SK-N-SH treated with all-trans-retinoic acid at 6 μM for 48 hours (cell line): Measurements from ENCODE around the gene RNF175.

ENCODE experiments used
- ATAC-seq: fragments of 200-7000 bp; cut with Tn5 transposase; 3 replicates; pipeline ENCODE4 v1.9.1; 2020; ENCODE audit warnings: mild to moderate bottlenecking, moderate library complexity
- ARNTL ChIP-seq: fragments of 450-650 bp; formaldehyde crosslinking; IDR thresholded peaks from 2 replicates; pipeline ENCODE4 v1.5.0; 2020; ENCODE audit warnings: low read depth, mild to moderate bottlenecking, moderate library complexity, borderline replicate concordance
- BACH2 ChIP-seq: fragments of 250-450 bp; sonication (Bioruptor Pico); IDR thresholded peaks from 2 replicates; pipeline ENCODE4 v1.9.0; 2021; ENCODE audit warnings: mild to moderate bottlenecking, borderline replicate concordance
- CSDC2 ChIP-seq: fragments of 250-450 bp; sonication (Bioruptor Pico); IDR thresholded peaks from 2 replicates; pipeline ENCODE4 v1.5.0; 2020; ENCODE audit warnings: mild to moderate bottlenecking, moderate library complexity
- GLIS3 ChIP-seq: fragments of 250-450 bp; sonication (Bioruptor Pico); IDR thresholded peaks from 2 replicates; pipeline ENCODE4 v1.5.0; 2020; ENCODE audit warnings: mild to moderate bottlenecking, moderate library complexity
- ISL1 ChIP-seq: fragments of 250-450 bp; sonication (Bioruptor Pico); IDR thresholded peaks from 2 replicates; pipeline ENCODE4 v2.1.2; 2022; ENCODE audit warnings: mild to moderate bottlenecking, moderate library complexity
- PPARA ChIP-seq: fragments of 250-450 bp; sonication (Bioruptor Pico); IDR thresholded peaks from 2 replicates; pipeline ENCODE4 v1.5.0; 2020; ENCODE audit warnings: mild to moderate bottlenecking, borderline replicate concordance
- SNAI2 ChIP-seq: fragments of 250-450 bp; sonication (Bioruptor Pico); IDR thresholded peaks from 2 replicates; pipeline ENCODE4 v1.5.0; 2020; ENCODE audit warnings: mild to moderate bottlenecking, moderate library complexity
- TCF4 ChIP-seq: fragments of 250-450 bp; sonication (Bioruptor Pico); IDR thresholded peaks from 2 replicates; pipeline ENCODE4 v1.8.0; 2021; ENCODE audit warnings: mild to moderate bottlenecking, moderate library complexity, borderline replicate concordance
- TSHZ2 ChIP-seq: fragments of 250-450 bp; sonication (Bioruptor Pico); IDR thresholded peaks from 2 replicates; pipeline ENCODE4 v1.5.0; 2020; ENCODE audit warnings: mild to moderate bottlenecking, moderate library complexity
- ZFP30 ChIP-seq: fragments of 450-650 bp; formaldehyde crosslinking; IDR thresholded peaks from 2 replicates; pipeline ENCODE4 v1.5.0; 2022; ENCODE audit warnings: mild to moderate bottlenecking, moderate library complexity
- ZNF565 ChIP-seq: fragments of 450-650 bp; formaldehyde crosslinking; conservative IDR thresholded peaks from 2 replicates; pipeline ENCODE4 v1.5.0; 2020; ENCODE audit warnings: low read depth, mild to moderate bottlenecking, moderate library complexity
- ZNF70 ChIP-seq: fragments of 450-650 bp; formaldehyde crosslinking; IDR thresholded peaks from 2 replicates; pipeline ENCODE4 v1.5.0; 2020; ENCODE audit warnings: mild to moderate bottlenecking, moderate library complexity
- TF ChIP-seq, protein P1 (sequence below): fragments of 250-450 bp; sonication (Bioruptor Pico); IDR thresholded peaks from 2 replicates; pipeline ENCODE4 v1.8.0; 2020; ENCODE audit warnings: mild to moderate bottlenecking, moderate library complexity, borderline replicate concordance
- TF ChIP-seq, protein P2 (sequence below): fragments of 250-450 bp; sonication (Bioruptor Pico); IDR thresholded peaks from 2 replicates; pipeline ENCODE4 v1.8.0; 2021; ENCODE audit warnings: low read depth, mild to moderate bottlenecking, moderate library complexity, borderline replicate concordance

RNF175 gene

DNA sequence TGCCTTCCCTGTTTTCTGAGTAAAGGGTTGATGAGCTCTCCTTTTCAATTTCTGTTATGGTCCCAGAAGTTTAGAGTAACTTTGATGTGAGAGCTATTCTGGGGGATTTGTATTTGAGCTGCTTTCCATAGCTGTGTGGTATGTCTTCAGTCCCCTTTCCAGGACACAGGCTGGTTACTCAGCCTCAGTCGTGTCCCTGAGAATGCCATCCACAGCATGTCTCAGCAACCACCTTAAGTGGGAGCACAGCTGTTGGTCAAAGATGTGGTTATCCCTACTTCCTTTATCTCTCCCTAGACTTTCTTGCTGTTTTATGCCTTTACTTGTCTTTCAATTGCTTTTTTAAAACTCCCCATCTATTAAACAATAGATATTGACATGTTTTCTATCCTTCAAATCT, 37.8 kb downstream of the RNF175 start:
- TF ChIP-seq BACH2 (CRISPR knock-in tag) = no peak
- TF ChIP-seq CSDC2 = no peak
- TF ChIP-seq, protein P1, sequence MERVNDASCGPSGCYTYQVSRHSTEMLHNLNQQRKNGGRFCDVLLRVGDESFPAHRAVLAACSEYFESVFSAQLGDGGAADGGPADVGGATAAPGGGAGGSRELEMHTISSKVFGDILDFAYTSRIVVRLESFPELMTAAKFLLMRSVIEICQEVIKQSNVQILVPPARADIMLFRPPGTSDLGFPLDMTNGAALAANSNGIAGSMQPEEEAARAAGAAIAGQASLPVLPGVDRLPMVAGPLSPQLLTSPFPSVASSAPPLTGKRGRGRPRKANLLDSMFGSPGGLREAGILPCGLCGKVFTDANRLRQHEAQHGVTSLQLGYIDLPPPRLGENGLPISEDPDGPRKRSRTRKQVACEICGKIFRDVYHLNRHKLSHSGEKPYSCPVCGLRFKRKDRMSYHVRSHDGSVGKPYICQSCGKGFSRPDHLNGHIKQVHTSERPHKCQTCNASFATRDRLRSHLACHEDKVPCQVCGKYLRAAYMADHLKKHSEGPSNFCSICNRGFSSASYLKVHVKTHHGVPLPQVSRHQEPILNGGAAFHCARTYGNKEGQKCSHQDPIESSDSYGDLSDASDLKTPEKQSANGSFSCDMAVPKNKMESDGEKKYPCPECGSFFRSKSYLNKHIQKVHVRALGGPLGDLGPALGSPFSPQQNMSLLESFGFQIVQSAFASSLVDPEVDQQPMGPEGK (CRISPR knock-in tag) = no peak
- no peak for TF ChIP-seq TCF4 (CRISPR knock-in tag)
- ATAC-seq = no peak

GRCh38 chr4:153713866-153714646, 45.8 kb downstream of the RNF175 start:
- TF ChIP-seq, protein P1 (CRISPR knock-in tag) = no peak; the same call in 1 of the 2 replicates
- TF ChIP-seq, protein P2, sequence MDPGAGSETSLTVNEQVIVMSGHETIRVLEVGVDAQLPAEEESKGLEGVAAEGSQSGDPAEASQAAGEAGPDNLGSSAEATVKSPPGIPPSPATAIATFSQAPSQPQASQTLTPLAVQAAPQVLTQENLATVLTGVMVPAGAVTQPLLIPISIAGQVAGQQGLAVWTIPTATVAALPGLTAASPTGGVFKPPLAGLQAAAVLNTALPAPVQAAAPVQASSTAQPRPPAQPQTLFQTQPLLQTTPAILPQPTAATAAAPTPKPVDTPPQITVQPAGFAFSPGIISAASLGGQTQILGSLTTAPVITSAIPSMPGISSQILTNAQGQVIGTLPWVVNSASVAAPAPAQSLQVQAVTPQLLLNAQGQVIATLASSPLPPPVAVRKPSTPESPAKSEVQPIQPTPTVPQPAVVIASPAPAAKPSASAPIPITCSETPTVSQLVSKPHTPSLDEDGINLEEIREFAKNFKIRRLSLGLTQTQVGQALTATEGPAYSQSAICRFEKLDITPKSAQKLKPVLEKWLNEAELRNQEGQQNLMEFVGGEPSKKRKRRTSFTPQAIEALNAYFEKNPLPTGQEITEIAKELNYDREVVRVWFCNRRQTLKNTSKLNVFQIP (CRISPR knock-in tag) = no peak
- TF ChIP-seq ZFP30 (no peak), BACH2 (CRISPR knock-in tag) (no peak), ZNF565 (CRISPR knock-in tag) (no peak), TCF4 (CRISPR knock-in tag) (no peak), PPARA (CRISPR knock-in tag) (no peak), ZNF70 (no peak), ISL1 (CRISPR knock-in tag) (peak; percentile 69)
- ATAC-seq = peak; percentile 85

- ATAC-seq = no peak
Measured at GRCh38 chr4:153710681-153711080, 49.1 kb downstream of the RNF175 start.

More at GRCh38 chr4:153710681-153711080, 49.1 kb downstream of the RNF175 start:
- no peak for TF ChIP-seq PPARA (CRISPR knock-in tag)
- TF ChIP-seq, protein P2 (CRISPR knock-in tag) = no peak
- TF ChIP-seq GLIS3 = no peak
- TF ChIP-seq SNAI2 (CRISPR knock-in tag) = no peak
- no peak for TF ChIP-seq ZNF70
- TF ChIP-seq ISL1 (CRISPR knock-in tag) = no peak
- no peak for TF ChIP-seq ARNTL (CRISPR knock-in tag)
- no peak for TF ChIP-seq TSHZ2 (CRISPR knock-in tag)
- TF ChIP-seq TCF4 (CRISPR knock-in tag) = no peak
